Muscle of leg (tissue), 11 donors: ENCODE results near the gene C14orf180. TPM values are rescaled to one million over a fixed set of nuclear protein-coding genes. Genes with fewer than 3 reads are reported as not detected.

Experiments used
- DNase-seq: peaks from one replicate; pipeline ENCODE4 v3.0.0; 2013
- H3K27ac ChIP-seq: one replicate; pipeline ENCODE4 v1.5.1; 2013; ENCODE audit warnings: mild to moderate bottlenecking, low read length, control low read depth
- H3K27me3 ChIP-seq: one replicate; pipeline ENCODE4 v1.6.1; 2013; ENCODE audit warnings: low read length; ENCODE audit not compliant: control insufficient read depth, insufficient read depth
- H3K36me3 ChIP-seq: one replicate; pipeline ENCODE4 v1.6.1; 2013; ENCODE audit warnings: low read length; ENCODE audit not compliant: control insufficient read depth, insufficient read depth
- H3K4me1 ChIP-seq: one replicate; pipeline ENCODE4 v1.6.1; 2013; ENCODE audit warnings: low read length; ENCODE audit not compliant: control insufficient read depth, insufficient read depth
- H3K4me3 ChIP-seq: one replicate; pipeline ENCODE4 v1.5.1; 2013; ENCODE audit warnings: low read length, control low read depth
- H3K9me3 ChIP-seq: replicated peaks from 2 replicates; pipeline ENCODE4 v1.6.1; 2013; ENCODE audit warnings: low read depth, low read length; ENCODE audit not compliant: control insufficient read depth
- WGBS: methylation state at CpG from one replicate; pipeline ENCODE4 v1.1.5; 2013; ENCODE audit warnings: missing lambda C conversion rate; ENCODE audit not compliant: insufficient coverage; 5-methylcytosine and 5-hydroxymethylcytosine counted together
- polyA plus RNA-seq, 8 donors: library from polyadenylated mRNA; unstranded; fragments of 120-200 nt; gene quantifications; one replicate each; pipeline versions ENCODE4 v1.2.1 to v1.2.3, GENCODE V29; 2013; ENCODE audit warnings: inconsistent platforms in 1 of 8, low replicate concordance in 1 of 8; ENCODE audit not compliant: insufficient read length in 8 of 8, insufficient read depth in 1 of 8
- total RNA-seq: library from RNA; stranded (reverse); fragments of 120-200 nt; gene quantifications from one replicate; pipeline ENCODE4 v1.2.4, GENCODE V29; 2013

The C14orf180 gene
- total and polyA plus RNA-seq, 9 donors, result 3.9 to 18.8 (median 11.6) TPM

DNA sequence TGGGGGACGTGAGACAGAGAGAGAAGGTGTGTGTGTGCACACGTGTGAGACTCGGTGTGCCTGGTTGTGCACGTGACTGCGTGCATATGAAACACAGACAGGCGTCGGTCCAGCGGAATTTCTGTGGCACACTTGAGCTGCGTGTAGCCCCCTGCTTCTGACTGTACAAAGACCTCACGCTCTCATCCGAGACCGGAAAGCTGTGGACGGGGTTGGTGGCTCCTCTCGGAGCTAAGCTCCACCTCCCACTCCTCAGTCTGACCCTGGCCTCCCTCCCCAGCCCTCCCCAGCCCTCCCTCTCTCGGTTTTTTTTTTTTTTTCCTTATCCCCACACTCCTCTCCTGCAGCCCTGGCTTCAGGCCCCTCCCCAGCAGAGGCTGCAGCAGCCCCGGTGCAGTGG is 8.3 kb upstream of the C14orf180 start:
- Histone ChIP-seq H3K4me1 (peaks cover 55% of the 10 kb centered on the region), H3K27ac (no peak overlapping the region), H3K36me3 (no peaks in the 10 kb centered on the region), H3K4me3 (no peak overlapping the region), H3K27me3 (peaks cover 36% of the 10 kb centered on the region), H3K9me3 (no peaks in the 10 kb centered on the region)
- 28% methylated on average over 16 of the region's 16 CpGs for whole genome bisulfite sequencing
- no peak for DNase-seq

DNA sequence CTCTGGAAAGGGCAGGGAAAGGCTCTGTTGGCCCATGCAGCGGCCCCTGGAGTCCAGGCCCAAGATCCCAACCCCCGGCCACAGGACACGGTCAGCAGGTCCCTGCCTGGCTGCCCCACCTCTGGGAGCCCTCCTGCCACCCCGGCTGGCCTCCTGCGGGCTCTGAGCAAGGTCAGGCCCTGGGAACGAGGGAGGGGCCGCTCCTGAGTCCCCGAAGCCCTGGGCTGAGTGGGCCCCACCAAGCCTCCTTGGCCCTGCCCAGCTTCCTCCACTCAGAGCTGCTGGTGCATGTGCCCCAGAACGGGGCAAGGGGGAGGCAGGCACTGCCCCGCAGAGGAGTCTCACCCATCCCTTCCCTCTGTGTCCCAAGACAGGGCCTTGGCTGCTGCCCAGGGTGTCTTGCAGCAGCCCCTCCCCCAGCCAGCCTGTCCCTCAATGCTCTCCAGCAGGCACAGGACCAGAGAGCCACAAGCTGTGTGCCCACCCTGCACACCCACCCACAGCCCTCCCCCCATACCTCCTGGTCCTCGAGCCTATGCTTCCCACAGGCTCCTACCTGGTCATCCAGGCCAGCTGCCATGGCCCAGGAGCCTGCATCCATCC is 7.4 kb upstream of the C14orf180 start:
- Histone ChIP-seq H3K4me3 (no peak overlapping the region), H3K9me3 (no peaks in the 10 kb centered on the region), H3K36me3 (no peaks in the 10 kb centered on the region), H3K4me1 (peaks cover 63% of the 10 kb centered on the region), H3K27me3 (peaks cover 30% of the 10 kb centered on the region), H3K27ac (no peak overlapping the region)
- 67% methylated on average over 11 of the region's 11 CpGs for WGBS
- DNase-seq, result no peak

GRCh38 chr14:104572668-104573067 is 6.9 kb upstream of the C14orf180 start:
- H3K27me3 ChIP-seq, result peaks cover 24% of the 10 kb centered on the region
- no peak for DNase-seq
- WGBS, result 89% methylated on average over 7 of the region's 7 CpGs

GRCh38 chr14:104573930-104574329 is 5.6 kb upstream of the C14orf180 start:
- peak overlapping the region; percentile 67 for H3K27ac ChIP-seq
- H3K27me3 ChIP-seq, result peaks cover 17% of the 10 kb centered on the region
- peak; percentile 62 for DNase-seq
- no peaks in the 10 kb centered on the region for H3K9me3 ChIP-seq
- no peaks in the 10 kb centered on the region for H3K36me3 ChIP-seq
- 50% methylated on average over 4 of the region's 9 CpGs for WGBS
- no peak overlapping the region for H3K4me3 ChIP-seq
- peaks cover 74% of the 10 kb centered on the region for H3K4me1 ChIP-seq

More at GRCh38 chr14:104572668-104573067, 6.9 kb upstream of the C14orf180 start:
- Histone ChIP-seq H3K36me3 (no peaks in the 10 kb centered on the region), H3K9me3 (no peaks in the 10 kb centered on the region), H3K27ac (no peak overlapping the region), H3K4me1 (peaks cover 63% of the 10 kb centered on the region), H3K4me3 (no peak overlapping the region)

DNA sequence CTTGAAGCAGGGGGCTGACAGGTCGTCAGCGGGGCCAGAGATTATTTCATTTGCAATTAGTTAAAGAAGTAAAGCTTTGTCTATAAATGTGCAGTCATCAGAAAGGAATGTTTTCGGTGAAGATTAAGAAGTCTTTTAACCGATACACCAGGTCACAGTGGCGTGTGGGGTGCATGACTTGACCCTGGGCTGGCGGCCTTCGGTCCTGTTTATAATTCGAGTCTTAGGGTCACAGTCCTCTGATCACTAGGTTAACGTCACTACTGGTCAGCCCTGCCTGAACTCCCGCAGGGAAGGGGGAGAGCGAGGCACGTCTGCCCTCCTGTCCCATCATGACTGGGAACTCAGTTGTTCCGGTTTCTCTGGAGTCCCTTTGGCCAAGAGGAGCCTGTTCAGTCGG is 5.0 kb upstream of the C14orf180 start:
- Histone ChIP-seq H3K9me3 (no peaks in the 10 kb centered on the region), H3K27ac (peak overlapping the region; percentile 47), H3K4me1 (peaks cover 80% of the 10 kb centered on the region), H3K27me3 (peaks cover 13% of the 10 kb centered on the region), H3K36me3 (no peaks in the 10 kb centered on the region), H3K4me3 (no peak overlapping the region)
- no peak for DNase-seq
- WGBS, result 66% methylated on average over 11 of the region's 14 CpGs

DNA sequence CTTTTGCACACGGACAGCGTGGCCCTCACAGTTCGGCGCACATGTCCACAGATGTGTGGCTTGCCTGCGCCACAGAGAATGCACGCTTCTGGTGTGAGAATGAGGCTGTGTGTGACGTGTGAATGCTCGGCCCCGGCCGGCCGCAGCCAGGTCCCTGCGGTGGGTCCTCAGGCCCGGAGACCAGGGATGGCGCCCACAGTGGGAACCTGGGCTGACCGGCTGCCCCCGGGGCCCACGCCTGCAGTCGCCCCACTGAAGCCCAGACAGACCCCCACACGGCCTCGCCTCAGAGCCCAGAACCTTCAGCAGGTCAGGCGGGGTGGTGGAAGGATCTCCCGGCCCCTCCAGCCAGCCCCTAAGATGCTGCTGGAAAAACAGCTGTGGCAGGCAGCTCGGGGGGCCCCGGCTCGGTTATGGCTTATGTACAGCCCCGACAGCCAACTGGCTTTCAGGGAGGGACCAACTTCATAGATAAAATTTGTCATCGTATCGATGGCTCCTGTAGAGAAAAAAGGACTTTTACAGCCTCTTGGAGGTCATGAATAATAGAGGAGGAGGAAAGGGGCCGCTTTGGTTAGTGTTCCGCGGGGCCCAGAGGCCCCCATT is 4.5 kb upstream of the C14orf180 start:
- H3K9me3 ChIP-seq, result no peaks in the 10 kb centered on the region
- 56% methylated on average over 28 of the region's 31 CpGs for WGBS
- H3K27me3 ChIP-seq, result peaks cover 9% of the 10 kb centered on the region
- H3K4me3 ChIP-seq, result no peak overlapping the region
- DNase-seq, result no peak
- H3K4me1 ChIP-seq, result peaks cover 85% of the 10 kb centered on the region
- H3K27ac ChIP-seq, result peak overlapping the region; percentile 47
- H3K36me3 ChIP-seq, result no peaks in the 10 kb centered on the region

- WGBS, result 40% methylated on average over 16 of the region's 16 CpGs
- Histone ChIP-seq H3K27ac (no peak overlapping the region), H3K36me3 (no peaks in the 10 kb centered on the region), H3K9me3 (no peaks in the 10 kb centered on the region), H3K27me3 (peaks cover 3% of the 10 kb centered on the region), H3K4me1 (peaks cover 98% of the 10 kb centered on the region), H3K4me3 (no peak overlapping the region)
- DNase-seq, result peak; percentile 46
These were observed 3.2 kb upstream of the C14orf180 start for GRCh38 chr14:104576232-104576969.

DNA sequence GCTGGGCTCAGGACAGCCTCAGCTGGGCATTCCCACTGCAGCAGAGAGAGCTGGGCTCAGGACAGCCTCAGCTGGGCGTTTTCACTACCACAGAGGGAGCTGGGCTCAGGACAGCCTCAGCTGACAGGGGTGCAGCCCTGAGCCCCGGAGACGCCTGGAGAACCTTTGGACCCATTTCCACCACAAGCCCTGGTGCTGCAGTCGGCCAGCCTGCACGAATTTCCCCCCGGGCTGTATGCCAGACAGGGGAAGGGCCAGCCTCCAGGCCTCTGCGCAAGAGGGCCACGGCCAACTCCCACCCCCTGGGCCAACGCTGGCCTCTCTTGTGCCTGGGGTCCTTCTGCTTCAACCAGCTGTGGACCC is 2.6 kb upstream of the C14orf180 start:
- Histone ChIP-seq H3K27ac (no peak overlapping the region), H3K9me3 (no peaks in the 10 kb centered on the region)
- 43% methylated on average over 7 of the region's 9 CpGs for whole genome bisulfite sequencing

DNA sequence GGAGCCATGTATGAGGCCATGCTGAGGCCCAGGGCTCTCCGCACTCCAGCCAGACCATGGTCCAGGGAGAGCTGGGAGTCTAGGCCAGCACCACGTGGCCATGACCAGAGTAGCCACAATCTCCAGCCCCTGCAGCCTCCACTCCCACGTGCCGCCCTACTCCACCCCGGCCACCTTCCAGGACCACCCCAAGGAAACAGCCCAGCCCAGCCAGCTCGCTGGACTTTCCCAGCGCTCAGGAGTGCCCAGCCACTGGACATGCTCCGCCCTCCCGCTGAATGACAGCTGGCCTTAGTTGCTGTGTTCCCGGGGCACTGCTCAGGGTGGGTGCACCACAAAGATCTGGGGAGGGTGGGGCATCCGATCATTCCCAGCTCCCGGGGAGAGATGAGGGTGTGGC is 2.1 kb upstream of the C14orf180 start:
- Histone ChIP-seq H3K4me3 (no peak overlapping the region), H3K27me3 (peaks cover 3% of the 10 kb centered on the region), H3K9me3 (no peaks in the 10 kb centered on the region), H3K27ac (peak overlapping the region; percentile 67), H3K4me1 (peaks cover 100% of the 10 kb centered on the region), H3K36me3 (no peaks in the 10 kb centered on the region)
- 62% methylated on average over 12 of the region's 12 CpGs for WGBS
- no peak for DNase-seq

More for the DNA sequence above, 2.6 kb upstream of the C14orf180 start:
- no peak overlapping the region for H3K4me3 ChIP-seq
- peaks cover 3% of the 10 kb centered on the region for H3K27me3 ChIP-seq
- no peaks in the 10 kb centered on the region for H3K36me3 ChIP-seq
- no peak for DNase-seq
- peaks cover 98% of the 10 kb centered on the region for H3K4me1 ChIP-seq

DNA sequence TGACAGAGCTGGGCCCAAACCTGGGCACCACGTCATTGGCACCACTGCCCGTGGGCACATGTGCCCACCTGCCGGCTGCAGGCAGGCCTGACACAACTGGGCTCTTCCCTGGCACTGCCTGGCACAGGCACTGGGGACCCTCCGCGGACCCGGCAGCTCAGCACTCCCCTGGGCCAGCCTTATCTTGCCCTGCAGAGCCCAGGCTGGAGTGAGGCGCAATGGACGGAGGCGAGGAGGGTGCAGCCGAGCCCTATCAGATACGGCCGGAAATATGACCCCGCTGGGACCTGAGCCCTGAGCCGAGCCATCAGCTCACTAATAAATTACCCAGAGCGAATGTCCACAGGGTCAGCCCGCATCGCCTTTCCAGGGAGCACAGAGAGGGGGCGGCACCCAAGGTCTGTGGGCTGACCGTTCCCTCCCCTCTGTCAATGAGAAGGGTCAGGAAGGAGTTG is 1.7 kb upstream of the C14orf180 start:
- DNase-seq, result no peak
- no peak overlapping the region for H3K4me3 ChIP-seq
- peak overlapping the region; percentile 67 for H3K27ac ChIP-seq
- H3K36me3 ChIP-seq, result no peaks in the 10 kb centered on the region
- no peaks in the 10 kb centered on the region for H3K9me3 ChIP-seq
- peaks cover 100% of the 10 kb centered on the region for H3K4me1 ChIP-seq
- H3K27me3 ChIP-seq, result peaks cover 3% of the 10 kb centered on the region
- 62% methylated on average over 10 of the region's 19 CpGs for WGBS
